ENCODE results near the gene HDAC4.
A peak's percentile ranks its signal among the peaks of the same experiment; 100 is the strongest.

Gene HDAC4

GRCh38 chr2:239087046-239087710, 313.6 kb downstream of the HDAC4 start:
- Mint-ChIP-seq H3K4me3 (no peak overlapping the region), H3K36me3 (peaks cover 19% of the 10 kb centered on the region), H3K4me1 (no peaks in the 10 kb centered on the region), H3K27ac (no peak overlapping the region), H3K9me3 (no peaks in the 10 kb centered on the region), H3K27me3 (no peaks in the 10 kb centered on the region)
- DNase-seq: no peak
- CTCF ChIA-PET: no interaction called here

GRCh38 chr2:239086325-239087020, 314.3 kb downstream of the HDAC4 start:
- Mint-ChIP-seq H3K4me3 (no peak overlapping the region), H3K4me1 (no peaks in the 10 kb centered on the region), H3K36me3 (peaks cover 19% of the 10 kb centered on the region), H3K27ac (no peak overlapping the region), H3K27me3 (no peaks in the 10 kb centered on the region), H3K9me3 (no peaks in the 10 kb centered on the region)
- CTCF ChIA-PET: no interaction called here
- DNase-seq: no peak

DNA sequence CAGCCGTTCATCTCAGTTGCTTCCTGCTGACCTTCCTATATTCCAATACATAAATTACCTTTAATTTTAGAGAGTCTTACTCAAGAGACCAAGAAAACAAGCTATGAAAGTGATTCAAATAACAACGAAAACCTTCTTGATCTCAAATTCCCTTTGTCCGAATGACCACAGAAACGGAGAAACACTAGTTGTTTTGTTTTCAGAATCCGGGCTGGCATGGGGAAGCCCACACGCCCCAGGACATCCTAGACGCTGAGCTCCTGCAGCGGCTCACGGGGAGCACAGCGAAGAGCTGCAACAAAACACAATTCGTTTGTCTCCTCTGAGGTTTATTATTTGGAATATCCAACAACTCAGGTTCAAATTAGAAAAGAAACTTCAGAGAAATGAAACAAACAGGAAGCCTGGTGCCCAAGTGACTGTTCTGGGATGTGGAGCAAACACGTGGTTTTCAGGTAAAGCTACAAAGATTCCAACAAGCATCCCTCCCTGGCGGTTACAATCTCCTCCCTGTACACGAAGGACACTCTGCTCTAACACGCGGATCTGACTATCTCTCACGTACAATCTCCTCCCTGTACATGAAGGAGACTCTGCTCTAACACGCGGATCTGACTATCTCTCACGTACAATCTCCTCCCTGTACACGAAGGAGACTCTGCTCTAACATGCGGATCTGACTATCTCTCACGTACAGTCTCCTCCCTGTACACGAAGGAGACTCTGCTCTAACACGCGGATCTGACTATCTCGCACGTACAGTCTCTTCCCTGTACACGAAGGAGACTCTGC, 315.4 kb downstream of the HDAC4 start:
- no peak for DNase-seq
- H3K4me3 Mint-ChIP-seq: no peak overlapping the region
- H3K27ac Mint-ChIP-seq: no peak overlapping the region
- H3K36me3 Mint-ChIP-seq: peaks cover 21% of the 10 kb centered on the region
- no peaks in the 10 kb centered on the region for H3K27me3 Mint-ChIP-seq
- H3K4me1 Mint-ChIP-seq: no peaks in the 10 kb centered on the region
- CTCF ChIA-PET: no interaction called here
- no peaks in the 10 kb centered on the region for H3K9me3 Mint-ChIP-seq

- Mint-ChIP-seq H3K4me1 (no peaks in the 10 kb centered on the region), H3K9me3 (no peaks in the 10 kb centered on the region), H3K36me3 (peaks cover 30% of the 10 kb centered on the region), H3K27me3 (no peaks in the 10 kb centered on the region), H3K4me3 (no peak overlapping the region), H3K27ac (no peak overlapping the region)
- CTCF ChIA-PET: no interaction called here
- no peak for DNase-seq
Measured at GRCh38 chr2:239084007-239084406, 316.8 kb downstream of the HDAC4 start.

DNA sequence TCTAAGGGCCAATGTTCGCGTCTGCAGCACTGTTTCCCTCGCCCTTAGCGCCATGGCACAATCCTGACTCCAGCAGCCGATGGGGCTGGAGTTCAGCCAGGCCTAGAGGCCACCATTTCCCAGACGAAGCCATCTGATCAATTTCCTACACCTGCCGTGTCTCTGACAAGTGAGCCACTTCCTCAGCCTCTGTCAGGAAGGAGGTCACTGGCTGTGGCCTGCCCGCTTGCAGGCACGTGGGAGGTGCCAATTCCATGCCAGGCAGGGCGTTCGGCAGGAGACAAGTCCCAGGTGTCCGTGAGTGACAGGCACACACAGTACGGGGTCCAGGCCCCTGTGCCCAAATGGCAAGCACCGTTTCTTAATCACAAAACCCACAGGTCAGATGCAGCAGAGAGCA, 318.4 kb downstream of the HDAC4 start:
- H3K27ac Mint-ChIP-seq: no peak overlapping the region
- no peak overlapping the region for H3K4me3 Mint-ChIP-seq
- H3K4me1 Mint-ChIP-seq: no peaks in the 10 kb centered on the region
- no peaks in the 10 kb centered on the region for H3K9me3 Mint-ChIP-seq
- DNase-seq: no peak
- CTCF ChIA-PET: no interaction called here
- no peaks in the 10 kb centered on the region for H3K27me3 Mint-ChIP-seq
- H3K36me3 Mint-ChIP-seq: peaks cover 31% of the 10 kb centered on the region

GRCh38 chr2:239081622-239082021, 319.2 kb downstream of the HDAC4 start:
- no peaks in the 10 kb centered on the region for H3K9me3 Mint-ChIP-seq
- no peak for DNase-seq
- no peak overlapping the region for H3K4me3 Mint-ChIP-seq
- CTCF ChIA-PET: no interaction called here
- H3K36me3 Mint-ChIP-seq: peaks cover 36% of the 10 kb centered on the region
- no peak overlapping the region for H3K27ac Mint-ChIP-seq
- H3K27me3 Mint-ChIP-seq: no peaks in the 10 kb centered on the region
- H3K4me1 Mint-ChIP-seq: no peaks in the 10 kb centered on the region

GRCh38 chr2:239081046-239081445, 319.8 kb downstream of the HDAC4 start:
- no peak for DNase-seq
- no peaks in the 10 kb centered on the region for H3K4me1 Mint-ChIP-seq
- no peaks in the 10 kb centered on the region for H3K27me3 Mint-ChIP-seq
- no peak overlapping the region for H3K4me3 Mint-ChIP-seq
- no peak overlapping the region for H3K27ac Mint-ChIP-seq
- CTCF ChIA-PET: no interaction called here
- peaks cover 40% of the 10 kb centered on the region for H3K36me3 Mint-ChIP-seq
- no peaks in the 10 kb centered on the region for H3K9me3 Mint-ChIP-seq

GRCh38 chr2:239079671-239080294, 321.0 kb downstream of the HDAC4 start:
- Mint-ChIP-seq H3K36me3 (peaks cover 43% of the 10 kb centered on the region), H3K27me3 (no peaks in the 10 kb centered on the region), H3K27ac (no peak overlapping the region), H3K4me3 (no peak overlapping the region), H3K9me3 (no peaks in the 10 kb centered on the region), H3K4me1 (no peaks in the 10 kb centered on the region)
- CTCF ChIA-PET: no interaction called here
- DNase-seq: no peak

- CTCF ChIA-PET: no interaction called here
- no peak for DNase-seq
- no peaks in the 10 kb centered on the region for H3K27me3 Mint-ChIP-seq
- H3K27ac Mint-ChIP-seq: peak overlapping the region; percentile 52
- H3K4me3 Mint-ChIP-seq: no peak overlapping the region
- H3K9me3 Mint-ChIP-seq: no peaks in the 10 kb centered on the region
- peaks cover 42% of the 10 kb centered on the region for H3K36me3 Mint-ChIP-seq
- no peaks in the 10 kb centered on the region for H3K4me1 Mint-ChIP-seq
Measured at GRCh38 chr2:239078128-239078924, 322.5 kb downstream of the HDAC4 start.

DNA sequence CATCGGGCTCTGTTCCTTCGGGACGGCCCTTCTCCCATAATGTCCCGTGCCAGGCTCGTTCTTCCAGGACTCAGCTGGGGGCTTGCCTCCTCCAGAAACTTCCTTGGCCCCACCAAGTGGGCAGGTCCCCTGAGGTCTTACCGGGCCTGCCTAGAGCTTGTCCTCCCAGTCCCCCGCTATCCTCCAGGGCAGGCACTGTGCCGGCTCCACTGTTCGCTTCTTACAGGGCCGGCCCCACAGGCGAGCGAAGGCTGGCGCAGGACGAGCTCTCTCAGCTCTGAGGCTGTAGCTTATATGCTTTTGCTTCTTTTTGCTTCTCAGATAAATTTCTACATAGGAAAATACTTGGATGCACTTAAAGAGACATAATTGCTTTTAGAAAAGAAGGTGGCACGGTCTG, 323.6 kb downstream of the HDAC4 start:
- H3K36me3 Mint-ChIP-seq: peaks cover 48% of the 10 kb centered on the region
- H3K27ac Mint-ChIP-seq: no peak overlapping the region
- CTCF ChIA-PET: no interaction called here

DNA sequence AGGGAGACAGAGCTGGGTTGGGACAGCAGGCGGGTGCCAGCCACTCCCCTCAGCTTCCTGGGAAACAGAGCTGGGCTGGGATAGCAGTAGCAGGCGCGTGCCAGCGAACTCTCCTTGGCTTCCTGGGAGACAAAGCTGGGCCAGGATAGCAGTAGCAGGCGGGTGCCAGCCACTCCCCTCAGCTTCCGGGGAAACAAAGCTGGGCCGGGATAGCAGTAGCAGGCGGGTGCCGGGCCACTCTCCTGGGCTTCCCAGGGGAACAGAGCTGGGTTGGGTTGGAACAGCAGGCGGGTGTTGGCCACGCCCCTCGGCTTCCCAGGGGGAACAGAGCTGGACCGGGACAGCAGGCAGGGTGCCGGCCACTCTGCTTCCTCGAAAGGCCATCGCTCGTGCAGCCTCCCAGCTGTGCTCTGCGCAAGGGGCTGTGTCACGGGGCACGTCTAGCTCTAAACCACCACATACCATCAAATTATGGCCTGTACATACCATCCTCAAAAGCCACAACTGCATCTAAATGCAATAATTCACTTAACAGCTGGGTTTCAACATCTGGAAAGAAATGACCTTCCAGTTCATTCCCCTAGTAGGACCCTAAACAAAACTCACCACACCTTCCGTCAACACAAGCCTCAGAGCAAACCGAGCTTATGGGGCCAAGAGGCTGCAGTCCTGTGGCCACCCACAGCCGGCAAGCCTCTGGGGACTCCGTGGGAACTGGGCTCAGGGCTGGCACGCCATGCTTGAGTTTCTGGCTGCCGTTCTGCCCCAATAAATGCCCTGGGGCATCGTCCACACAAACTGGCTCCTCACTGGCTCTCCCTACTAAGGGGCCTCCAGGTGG, 324.7 kb downstream of the HDAC4 start:
- Mint-ChIP-seq H3K27me3 (no peaks in the 10 kb centered on the region), H3K9me3 (no peaks in the 10 kb centered on the region), H3K27ac (no peak overlapping the region), H3K4me3 (no peak overlapping the region), H3K36me3 (peaks cover 51% of the 10 kb centered on the region), H3K4me1 (no peaks in the 10 kb centered on the region)
- CTCF ChIA-PET: no interaction called here
- no peak for DNase-seq

More for the DNA sequence above, 323.6 kb downstream of the HDAC4 start:
- Mint-ChIP-seq H3K27me3 (no peaks in the 10 kb centered on the region), H3K4me3 (no peak overlapping the region), H3K4me1 (no peaks in the 10 kb centered on the region), H3K9me3 (no peaks in the 10 kb centered on the region)
- DNase-seq: no peak

- no peak for DNase-seq
- Mint-ChIP-seq H3K4me1 (no peaks in the 10 kb centered on the region), H3K27me3 (no peaks in the 10 kb centered on the region), H3K36me3 (peaks cover 44% of the 10 kb centered on the region), H3K9me3 (no peaks in the 10 kb centered on the region), H3K4me3 (no peak overlapping the region), H3K27ac (no peak overlapping the region)
- CTCF ChIA-PET: no interaction called here
Measured at GRCh38 chr2:239073745-239074530, 326.9 kb downstream of the HDAC4 start.

GRCh38 chr2:239073270-239073669, 327.6 kb downstream of the HDAC4 start:
- H3K4me1 Mint-ChIP-seq: no peaks in the 10 kb centered on the region
- DNase-seq: no peak
- H3K9me3 Mint-ChIP-seq: no peaks in the 10 kb centered on the region
- no peak overlapping the region for H3K4me3 Mint-ChIP-seq
- CTCF ChIA-PET: no interaction called here
- no peaks in the 10 kb centered on the region for H3K27me3 Mint-ChIP-seq
- no peak overlapping the region for H3K27ac Mint-ChIP-seq
- peaks cover 42% of the 10 kb centered on the region for H3K36me3 Mint-ChIP-seq
